ENCODE data around the gene EEF2K. TPM values are rescaled to one million over a fixed set of nuclear protein-coding genes. Genes with fewer than 3 reads are reported as not detected.

Gene EEF2K
- total RNA-seq, 3 donors from 2014 or later: 23.3 to 40.5 (median 30.0) TPM

DNA sequence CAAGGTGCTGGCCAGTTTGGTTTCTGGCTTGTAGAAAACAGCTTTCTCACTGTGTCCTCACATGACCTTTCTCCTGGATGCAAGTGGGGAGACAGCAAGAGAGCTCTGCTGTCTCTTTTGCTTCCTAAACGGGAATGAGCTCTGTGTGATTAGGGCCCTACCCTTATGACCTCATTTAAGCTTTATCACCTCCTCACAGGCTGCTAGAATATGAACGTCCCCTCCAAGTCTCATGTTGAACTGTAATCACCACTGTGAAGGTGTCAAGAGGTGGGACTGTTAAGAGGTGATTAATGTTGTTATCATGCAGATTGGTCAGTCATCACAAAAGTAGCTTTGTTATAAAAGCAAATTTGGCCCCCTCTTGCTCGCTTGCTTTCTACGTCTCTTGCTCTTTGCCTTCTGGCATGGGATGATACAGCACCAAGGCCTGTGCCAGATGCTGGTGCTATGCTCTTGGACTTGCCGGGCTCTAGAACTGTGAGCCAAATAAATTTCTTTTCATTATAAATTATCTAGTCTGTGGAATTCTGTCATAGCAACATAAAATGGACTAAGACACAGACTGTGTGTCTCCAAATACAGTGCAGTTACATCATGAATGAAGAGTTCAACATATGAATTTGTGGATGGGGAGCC is 76.3 kb downstream of the EEF2K start:
- TF ChIP-seq, protein P1, sequence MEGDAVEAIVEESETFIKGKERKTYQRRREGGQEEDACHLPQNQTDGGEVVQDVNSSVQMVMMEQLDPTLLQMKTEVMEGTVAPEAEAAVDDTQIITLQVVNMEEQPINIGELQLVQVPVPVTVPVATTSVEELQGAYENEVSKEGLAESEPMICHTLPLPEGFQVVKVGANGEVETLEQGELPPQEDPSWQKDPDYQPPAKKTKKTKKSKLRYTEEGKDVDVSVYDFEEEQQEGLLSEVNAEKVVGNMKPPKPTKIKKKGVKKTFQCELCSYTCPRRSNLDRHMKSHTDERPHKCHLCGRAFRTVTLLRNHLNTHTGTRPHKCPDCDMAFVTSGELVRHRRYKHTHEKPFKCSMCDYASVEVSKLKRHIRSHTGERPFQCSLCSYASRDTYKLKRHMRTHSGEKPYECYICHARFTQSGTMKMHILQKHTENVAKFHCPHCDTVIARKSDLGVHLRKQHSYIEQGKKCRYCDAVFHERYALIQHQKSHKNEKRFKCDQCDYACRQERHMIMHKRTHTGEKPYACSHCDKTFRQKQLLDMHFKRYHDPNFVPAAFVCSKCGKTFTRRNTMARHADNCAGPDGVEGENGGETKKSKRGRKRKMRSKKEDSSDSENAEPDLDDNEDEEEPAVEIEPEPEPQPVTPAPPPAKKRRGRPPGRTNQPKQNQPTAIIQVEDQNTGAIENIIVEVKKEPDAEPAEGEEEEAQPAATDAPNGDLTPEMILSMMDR (IDR thresholded peaks at IDR 0.05): no peak
- TF ChIP-seq POLR2AphosphoS5 (IDR thresholded peaks at IDR 0.05) (no peak), POLR2A (IDR thresholded peaks at IDR 0.05) (no peak)

DNA sequence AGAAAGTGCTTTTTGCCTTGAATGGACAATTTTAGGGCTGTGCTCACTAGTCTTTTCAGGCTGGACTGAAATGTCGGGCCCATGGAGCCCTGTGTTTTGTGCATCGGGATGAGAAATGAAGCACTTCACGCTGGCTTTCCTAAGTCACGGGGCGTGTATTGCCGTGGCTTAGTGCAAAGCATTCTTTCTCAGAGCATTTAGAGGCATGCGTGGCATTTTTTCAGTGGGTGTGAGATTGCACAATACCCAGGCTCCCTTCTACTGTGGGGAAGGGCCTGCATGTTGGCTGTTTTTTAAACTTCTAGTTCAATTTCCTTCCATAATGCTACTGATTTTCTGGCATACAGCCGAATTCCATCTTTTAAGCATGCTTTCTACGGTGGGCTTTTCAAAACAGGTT is 78.6 kb downstream of the EEF2K start:
- Histone ChIP-seq H3K27ac (no peak overlapping the region), H3K36me3 (peaks cover 6% of the 10 kb centered on the region), H3K9me3 (no peaks in the 10 kb centered on the region), H3K4me1 (no peaks in the 10 kb centered on the region), H3K27me3 (no peaks in the 10 kb centered on the region), H3K4me3 (no peak overlapping the region)
- intact Hi-C loops (cut with DNase I; ENCODE audit: low total_unique reads): no loop called here
- TF ChIP-seq, protein P1 (IDR thresholded peaks at IDR 0.05): no peak
- TF ChIP-seq POLR2AphosphoS5 (IDR thresholded peaks at IDR 0.05) (no peak), POLR2A (IDR thresholded peaks at IDR 0.05) (no peak)
- DNase-seq (ENCODE audit: low spot score in 2 of 2): no peak

More for the DNA sequence above, 76.3 kb downstream of the EEF2K start:
- H3K4me1 ChIP-seq: no peaks in the 10 kb centered on the region
- H3K27ac ChIP-seq: no peak overlapping the region
- intact Hi-C loops (cut with DNase I; ENCODE audit: low total_unique reads): no loop called here
- H3K4me3 ChIP-seq: no peak overlapping the region
- H3K36me3 ChIP-seq: peaks cover 6% of the 10 kb centered on the region
- DNase-seq (ENCODE audit: low spot score in 2 of 2): no peak
- H3K9me3 ChIP-seq: no peaks in the 10 kb centered on the region
- no peaks in the 10 kb centered on the region for H3K27me3 ChIP-seq

DNA sequence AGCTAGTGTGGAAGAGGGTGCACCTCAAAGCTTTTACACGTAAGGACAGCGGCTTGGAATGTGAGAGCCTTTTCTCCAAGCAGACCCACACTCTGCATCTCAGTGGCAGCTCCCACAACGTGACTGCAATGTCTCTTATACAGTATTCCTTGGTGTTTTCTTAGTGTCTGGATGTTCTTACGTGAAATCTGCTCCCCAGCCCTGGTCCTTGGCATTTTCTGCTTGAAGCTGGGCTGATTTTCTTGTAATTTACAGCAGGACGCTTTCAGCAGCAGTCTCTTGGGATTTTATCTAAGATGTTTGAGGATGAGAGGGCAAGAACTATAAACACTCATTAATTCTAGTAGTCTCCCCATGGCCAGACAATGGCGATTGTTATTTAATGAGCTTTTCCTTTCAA is 79.0 kb downstream of the EEF2K start:
- no peak for DNase-seq (ENCODE audit: low spot score in 2 of 2)
- Histone ChIP-seq H3K4me1 (no peaks in the 10 kb centered on the region), H3K4me3 (no peak overlapping the region), H3K9me3 (no peaks in the 10 kb centered on the region), H3K27me3 (no peaks in the 10 kb centered on the region), H3K36me3 (peaks cover 6% of the 10 kb centered on the region), H3K27ac (no peak overlapping the region)
- intact Hi-C loops (cut with DNase I; ENCODE audit: low total_unique reads): no loop called here
- TF ChIP-seq, protein P1 (IDR thresholded peaks at IDR 0.05): no peak
- TF ChIP-seq POLR2AphosphoS5 (IDR thresholded peaks at IDR 0.05): no peak
- TF ChIP-seq POLR2A (IDR thresholded peaks at IDR 0.05): no peak

DNA sequence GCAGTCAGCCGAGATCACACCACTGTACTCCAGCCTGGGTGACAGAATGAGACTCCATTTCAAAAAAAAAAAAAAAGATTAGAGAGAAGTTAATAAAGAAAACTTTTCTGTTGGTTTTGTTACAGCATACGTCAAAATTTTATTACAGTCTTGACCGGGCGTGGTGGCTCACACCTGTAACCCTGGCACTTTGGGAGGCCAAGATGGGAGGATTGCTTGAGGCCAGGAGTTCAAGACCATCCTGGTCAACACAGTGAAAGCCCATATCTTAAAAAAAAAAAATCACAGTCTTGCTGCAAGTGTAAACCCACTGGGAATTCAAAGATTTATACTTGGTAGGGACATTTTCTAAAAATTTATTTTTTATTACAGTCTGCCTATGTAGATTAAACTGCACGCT is 84.9 kb downstream of the EEF2K start:
- Histone ChIP-seq H3K4me3 (no peak overlapping the region), H3K27ac (no peak overlapping the region), H3K9me3 (no peaks in the 10 kb centered on the region), H3K36me3 (no peaks in the 10 kb centered on the region), H3K4me1 (no peaks in the 10 kb centered on the region), H3K27me3 (no peaks in the 10 kb centered on the region)
- TF ChIP-seq POLR2A (IDR thresholded peaks at IDR 0.05) (no peak), POLR2AphosphoS5 (IDR thresholded peaks at IDR 0.05) (no peak)
- TF ChIP-seq, protein P1 (IDR thresholded peaks at IDR 0.05): no peak
- no peak for DNase-seq (ENCODE audit: low spot score in 2 of 2)
- intact Hi-C loops (cut with DNase I; ENCODE audit: low total_unique reads): loop anchor here (5.0 to 10.0 kb wide), 2 partner anchors 94 to 286 kb away; partner anchors contain the start of genes MOSMO and PDZD9

DNA sequence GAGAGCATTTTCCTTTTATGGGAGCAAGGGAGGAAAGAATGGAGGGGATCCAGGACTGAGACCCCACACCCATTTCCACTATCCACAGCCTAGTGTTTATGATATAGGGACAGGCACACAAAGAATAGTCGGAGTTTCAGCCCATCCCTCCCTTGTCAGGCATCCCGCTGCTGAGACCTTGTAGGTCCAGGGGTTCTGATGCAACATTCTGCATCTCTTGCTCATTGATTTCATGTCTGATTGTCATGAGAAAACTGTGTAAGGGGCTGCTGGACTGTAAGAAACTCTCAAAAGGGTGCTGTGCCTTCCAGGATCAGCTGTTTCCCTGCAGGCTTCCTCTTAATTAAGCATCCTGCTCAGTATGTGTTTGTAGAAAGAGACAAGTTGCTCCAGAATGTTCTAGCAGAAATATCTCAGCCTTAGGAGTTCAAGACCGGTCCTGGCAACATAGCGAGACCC is 85.8 kb downstream of the EEF2K start:
- DNase-seq (ENCODE audit: low spot score in 2 of 2): no peak
- Histone ChIP-seq H3K27me3 (no peaks in the 10 kb centered on the region), H3K36me3 (no peaks in the 10 kb centered on the region), H3K9me3 (no peaks in the 10 kb centered on the region), H3K27ac (no peak overlapping the region), H3K4me3 (no peak overlapping the region), H3K4me1 (no peaks in the 10 kb centered on the region)
- TF ChIP-seq POLR2A (IDR thresholded peaks at IDR 0.05): no peak
- TF ChIP-seq POLR2AphosphoS5 (IDR thresholded peaks at IDR 0.05): no peak
- TF ChIP-seq, protein P1 (IDR thresholded peaks at IDR 0.05): no peak
- intact Hi-C loops (cut with DNase I; ENCODE audit: low total_unique reads): loop anchor here (5.0 to 10.0 kb wide), 2 partner anchors 95 to 287 kb away; partner anchors contain the start of genes MOSMO and PDZD9
